ENCODE data around the gene C14orf119.

The C14orf119 gene

GRCh38 chr14:23101213-23101970 lies 6.1 kb downstream of the C14orf119 start:
- Histone ChIP-seq H3K9me3 (no peaks in the 10 kb centered on the region), H3K27me3 (peaks cover 18% of the 10 kb centered on the region), H3K4me3 (ENCODE audit: low read depth, low read length) (no peak overlapping the region), H3K4me1 (no peaks in the 10 kb centered on the region), H3K36me3 (0 out of 2 replicates have a peak, but pooled peaks cover 5% of the 10 kb centered on the region)
- no peak for TF ChIP-seq CTCF (IDR thresholded peaks at IDR 0.05; ENCODE audit: low read depth, low read length)
- DNase-seq, result no peak

- Histone ChIP-seq H3K4me1 (no peaks in the 10 kb centered on the region), H3K4me3 (ENCODE audit: low read depth, low read length) (no peak overlapping the region), H3K27me3 (peaks cover 18% of the 10 kb centered on the region), H3K9me3 (no peaks in the 10 kb centered on the region), H3K36me3 (0 out of 2 replicates have a peak, but pooled peaks cover 5% of the 10 kb centered on the region)
- DNase-seq, result no peak
- no peak for TF ChIP-seq CTCF (IDR thresholded peaks at IDR 0.05; ENCODE audit: low read depth, low read length)
These were observed 6.8 kb downstream of the C14orf119 start for GRCh38 chr14:23101986-23102625.

GRCh38 chr14:23102801-23103200 lies 7.5 kb downstream of the C14orf119 start:
- no peak overlapping the region for H3K4me3 ChIP-seq (ENCODE audit: low read depth, low read length)
- H3K9me3 ChIP-seq, result no peaks in the 10 kb centered on the region
- no peaks in the 10 kb centered on the region for H3K4me1 ChIP-seq
- no peak for TF ChIP-seq CTCF (IDR thresholded peaks at IDR 0.05; ENCODE audit: low read depth, low read length)
- no peak for DNase-seq
- peaks cover 18% of the 10 kb centered on the region for H3K27me3 ChIP-seq
- 0 out of 2 replicates have a peak, but pooled peaks cover 5% of the 10 kb centered on the region for H3K36me3 ChIP-seq

- Histone ChIP-seq H3K27me3 (peaks cover 18% of the 10 kb centered on the region), H3K4me1 (no peaks in the 10 kb centered on the region), H3K9me3 (no peaks in the 10 kb centered on the region), H3K36me3 (no peaks in the 10 kb centered on the region), H3K4me3 (ENCODE audit: low read depth, low read length) (no peak overlapping the region)
- TF ChIP-seq CTCF (IDR thresholded peaks at IDR 0.05; ENCODE audit: low read depth, low read length), result no peak
- DNase-seq, result no peak
These were observed 8.3 kb downstream of the C14orf119 start for GRCh38 chr14:23103581-23103980.

GRCh38 chr14:23104070-23104590 lies 8.8 kb downstream of the C14orf119 start:
- Histone ChIP-seq H3K27me3 (peaks cover 18% of the 10 kb centered on the region), H3K36me3 (no peaks in the 10 kb centered on the region), H3K9me3 (no peaks in the 10 kb centered on the region), H3K4me1 (no peaks in the 10 kb centered on the region), H3K4me3 (ENCODE audit: low read depth, low read length) (no peak overlapping the region)
- TF ChIP-seq CTCF (IDR thresholded peaks at IDR 0.05; ENCODE audit: low read depth, low read length), result no peak
- DNase-seq, result no peak

Measured in BE2C (cell line).